K562 (cell line): ENCODE measurements around the gene ATP6V1G2. TPM values are rescaled to one million over a fixed set of nuclear protein-coding genes. Genes with fewer than 3 reads are reported as not detected.
A peak's percentile ranks its signal among the peaks of the same experiment; 100 is the strongest.

Experiments
- ATAC-seq: fragments of 200-7000 bp; cut with Tn5 transposase; 3 replicates; pipeline ENCODE4 v1.9.1; 2020; ENCODE audit warnings: moderate library complexity
- BruUV-seq: library from RNA; stranded (reverse); fragments of 400-500 nt; replicated peaks from 2 replicates; lab custom pipeline; 2021; lab: Mats Ljungman, UMichigan
- CTCF ChIA-PET: fragments of 300-600 bp; formaldehyde crosslinking; extraction: SDS; loops from one replicate; lab custom pipeline; 2021; ENCODE audit warnings: low intra/inter-chr PET ratio; lab: Yijun Ruan, JAX
- POLR2A ChIA-PET: fragments of 300-600, 350-650 bp; sonication (Branson Sonifier 250); formaldehyde crosslinking; extraction: SDS; loops from one replicate; lab custom pipeline; 2021; ENCODE audit warnings: antibody characterized with exemption, inconsistent platforms; lab: Yijun Ruan, JAX
- DNase-seq, 4 experiments: peaks; one replicate each; pipeline versions ENCODE4 v3.0.0 to v3.0.0-alpha.2; 2011 to 2018; ENCODE audit warnings: low spot score in 3 of 4, mixed read lengths in 3 of 4; ENCODE audit errors: extremely low read depth in 1 of 4
- FAIRE-seq: peaks from 2 replicates; lab custom pipeline; 2011; peaks lifted over from hg19 to GRCh38; lab: Jason Lieb, UNC
- H2AFZ ChIP-seq: 2 replicates; pipeline ENCODE4 v1.6.0; 2011; ENCODE audit warnings: low read depth, low read length, control low read depth, inconsistent platforms
- H3K27ac ChIP-seq: fragments of 200-600 bp; 3 replicates; pipeline ENCODE4 v1.8.0; 2011; ENCODE audit warnings: low read depth, mild to moderate bottlenecking, control low read depth, inconsistent platforms, low read length, moderate library complexity, mixed read lengths; ENCODE audit errors: extremely low read depth
- H3K27me3 ChIP-seq, 2 experiments: fragments of 300-600 bp in 1 of 2; 2 replicates in 1 of 2; 3 replicates in 1 of 2; pipeline versions ENCODE4 v1.6.0 to v1.8.0; 2011; ENCODE audit warnings: inconsistent platforms in 2 of 2, low read length in 2 of 2, mild to moderate bottlenecking in 1 of 2, mixed read lengths in 1 of 2, moderate library complexity in 1 of 2; ENCODE audit not compliant: control insufficient read depth in 2 of 2, insufficient read depth in 2 of 2
- H3K36me3 ChIP-seq: fragments of 300-600 bp; 3 replicates; pipeline ENCODE4 v1.8.0; 2011; ENCODE audit warnings: mild to moderate bottlenecking, low read length, inconsistent platforms; ENCODE audit not compliant: control insufficient read depth, insufficient read depth
- H3K4me1 ChIP-seq, 2 experiments: fragments of 200-600 bp in 1 of 2; replicated peaks in 1 of 2; 2 replicates in 1 of 2; 3 replicates in 1 of 2; pipeline versions ENCODE4 v1.5.1 to v1.8.0; 2011; ENCODE audit warnings: inconsistent platforms in 2 of 2, low read length in 2 of 2, mild to moderate bottlenecking in 1 of 2, mixed read lengths in 1 of 2, moderate library complexity in 1 of 2; ENCODE audit not compliant: control insufficient read depth in 2 of 2, insufficient read depth in 2 of 2
- H3K4me2 ChIP-seq: 2 replicates; pipeline ENCODE4 v1.6.1; 2011; ENCODE audit warnings: low read length, control low read depth, inconsistent platforms, mixed read lengths; ENCODE audit not compliant: insufficient read depth
- H3K4me3 ChIP-seq: fragments of 200-600 bp; sonication (generic), shearing (Covaris generic); 2 replicates; pipeline ENCODE4 v1.5.1; 2016; ENCODE audit warnings: control low read depth, inconsistent platforms
- H3K79me2 ChIP-seq: fragments of 200-600 bp; 3 replicates; pipeline ENCODE4 v1.8.0; 2011; ENCODE audit warnings: low read length, inconsistent platforms; ENCODE audit not compliant: control insufficient read depth, insufficient read depth
- H3K9ac ChIP-seq, 2 experiments: 2 replicates each; pipeline versions ENCODE4 v1.6.0 to v1.6.1; 2011; ENCODE audit warnings: low read depth in 2 of 2, low read length in 2 of 2, control low read depth in 1 of 2, inconsistent platforms in 1 of 2, mild to moderate bottlenecking in 1 of 2, mixed read lengths in 1 of 2; ENCODE audit not compliant: insufficient read depth in 1 of 2
- H3K9me1 ChIP-seq: one replicate; pipeline ENCODE4 v1.6.0; 2011; ENCODE audit warnings: inconsistent platforms, mild to moderate bottlenecking, low read length, moderate library complexity; ENCODE audit not compliant: control insufficient read depth, insufficient read depth
- H3K9me3 ChIP-seq: replicated peaks from 2 replicates; pipeline ENCODE4 v1.5.1; 2011; ENCODE audit warnings: low read depth, low read length, inconsistent platforms; ENCODE audit not compliant: control insufficient read depth, insufficient read depth
- H4K20me1 ChIP-seq: replicated peaks from 2 replicates; pipeline ENCODE4 v1.6.1; 2011; ENCODE audit warnings: low read length, inconsistent platforms, mixed read lengths; ENCODE audit not compliant: control insufficient read depth, insufficient read depth
- BRD4 ChIP-seq: fragments of 200-600 bp; sonication (generic); IDR thresholded peaks from 2 replicates; pipeline ENCODE4 v1.6.1; 2017; ENCODE audit warnings: inconsistent platforms
- DEAF1 ChIP-seq: fragments of 450-650 bp; formaldehyde crosslinking; IDR thresholded peaks from 2 replicates; pipeline ENCODE4 v1.4.0; 2020; ENCODE audit warnings: mild to moderate bottlenecking, moderate library complexity
- ELK1 ChIP-seq: sonication (generic); formaldehyde crosslinking; IDR thresholded peaks from 2 replicates; pipeline ENCODE4 v1.8.1; 2022; ENCODE audit warnings: missing genetic modification reagents
- MIER1 ChIP-seq: fragments of 450-650 bp; IDR thresholded peaks from 2 replicates; pipeline ENCODE4 v1.6.1; 2016; ENCODE audit warnings: antibody characterized with exemption, mild to moderate bottlenecking, low read depth
- POLR2A ChIP-seq: fragments of 450-650 bp; conservative IDR thresholded peaks from 2 replicates; pipeline ENCODE4 v1.6.1; 2016
- POLR2AphosphoS5 ChIP-seq: IDR thresholded peaks from 2 replicates; pipeline ENCODE4 v1.6.1; 2011; ENCODE audit warnings: mild to moderate bottlenecking, low read depth, low read length, moderate library complexity; ENCODE audit not compliant: control insufficient read depth, insufficient read depth
- POLR2G ChIP-seq: fragments of 200-400 bp; formaldehyde crosslinking; IDR thresholded peaks from 2 replicates; pipeline ENCODE4 v1.6.1; 2017; ENCODE audit warnings: low read depth, mild to moderate bottlenecking, antibody characterized with exemption, low read length, moderate library complexity
- PREB ChIP-seq: sonication (generic); formaldehyde crosslinking; IDR thresholded peaks from 2 replicates; pipeline ENCODE4 v1.8.1; 2023; ENCODE audit warnings: mild to moderate bottlenecking, missing genetic modification reagents
- SUPT5H ChIP-seq: fragments of 450-650 bp; IDR thresholded peaks from 2 replicates; pipeline ENCODE4 v1.6.1; 2016
- TARDBP ChIP-seq: fragments of 450-650 bp; IDR thresholded peaks from 2 replicates; pipeline ENCODE4 v1.6.1; 2016
- ZNF174 ChIP-seq: fragments of 250-450 bp; sonication (Bioruptor Pico); IDR thresholded peaks from 2 replicates; pipeline ENCODE4 v1.4.0; 2020; ENCODE audit warnings: mild to moderate bottlenecking
- ZNF398 ChIP-seq: fragments of 250-450 bp; sonication (Bioruptor Pico); IDR thresholded peaks from 2 replicates; pipeline ENCODE4 v1.8.0; 2021; ENCODE audit warnings: moderate library complexity, mild to moderate bottlenecking, inconsistent platforms
- WGBS: fragments of 100-300 bp; shearing (Covaris generic); methylation state at CpG from one replicate; pipeline ENCODE4 v1.1.6; 2016; ENCODE audit warnings: low coverage, mixed read lengths; ENCODE audit not compliant: insufficient coverage; ENCODE audit errors: missing lambda C conversion rate; 5-methylcytosine and 5-hydroxymethylcytosine counted together
- in situ Hi-C: fragments of 300-500 bp; cut with MboI; formaldehyde crosslinking; loops from 4 replicates; pipeline ENCODE4 v1.15.0; 2018; ENCODE audit warnings: inconsistent platforms, mixed read lengths
- intact Hi-C: fragments of 100-400 bp; cut with micrococcal nuclease; formaldehyde crosslinking; loops from 2 replicates; pipeline ENCODE4 v1.14.2; 2022
- polyA plus RNA-seq, 8 experiments: library from polyadenylated mRNA; depleted of rRNA in 4 of 8; stranded (reverse) in 5 of 8; unstranded in 3 of 8; fragments of >200 nt; fragmentation: Nextera tagmentation in 2 of 8; fragmentation: Illumina TruSeq in 1 of 8; extraction: Ambion mirVana in 2 of 8; extraction: Trizol in 1 of 8; gene quantifications; 2 replicates each; pipeline versions ENCODE4 v1.2.1 to v1.2.3, GENCODE V29; 2011 to 2014; ENCODE audit warnings: inconsistent platforms in 1 of 8, missing spikeins in 1 of 8
- total RNA-seq, 7 experiments: library from RNA; depleted of rRNA in 6 of 7; stranded (reverse); fragments of >200 nt in 6 of 7; fragmentation: Illumina TruSeq in 2 of 7; extraction: Trizol in 2 of 7; gene quantifications; 2 replicates each; pipeline versions ENCODE4 v1.2.1 to v1.2.3, GENCODE V29; 2011 to 2021; ENCODE audit warnings: low replicate concordance in 1 of 7

Gene ATP6V1G2
- total and polyA plus RNA-seq, 9 of the 15 experiments (the other 6 are each of a cell fraction or from before 2014, with no cell fraction given), result 0.14 to 1.5 (median 0.33) TPM

- H3K9ac ChIP-seq, result no peak overlapping the region
- TF ChIP-seq ELK1 (CRISPR knock-in tag) (no peak), POLR2AphosphoS5 (0 out of 2 replicates have a peak, but pooled peaks have one; percentile 12), PREB (CRISPR knock-in tag) (no peak), SUPT5H (peak; percentile 54; the same call in 1 of the 2 replicates), BRD4 (no peak), ZNF174 (CRISPR knock-in tag) (no peak), ZNF398 (CRISPR knock-in tag) (no peak), MIER1 (no peak), POLR2G (peak; percentile 30; the same call in 1 of the 2 replicates), TARDBP (no peak), DEAF1 (CRISPR knock-in tag) (no peak), POLR2A (peak; percentile 61)
- TF ChIP-seq, all 486 proteins: peak for 4
- Histone ChIP-seq H3K4me3 (no peak overlapping the region), H3K27me3 (no peaks in the 10 kb centered on the region), H3K9me3 (no peaks in the 10 kb centered on the region), H3K4me2 (no peak overlapping the region), H3K36me3 (peaks cover 62% of the 10 kb centered on the region), H2AFZ (no peak overlapping the region), H3K4me1 (peaks cover 7 to 23% of the 10 kb centered on the region in 2 experiments), H4K20me1 (peaks cover 31% of the 10 kb centered on the region), H3K27ac (no peak overlapping the region), H3K9me1 (peaks cover 6% of the 10 kb centered on the region), H3K79me2 (peaks cover 25% of the 10 kb centered on the region)
- 82% methylated on average over 6 of the region's 6 CpGs for WGBS
- in situ Hi-C loops, result loop anchor here (5.0 to 25.0 kb wide), 2 partner anchors 33 to 1432 kb away; partner anchors contain the start of genes BRD2, HLA-DMA and MICB
- FAIRE-seq (peak; percentile 15), ATAC-seq (no peak), DNase-seq (no peak)
- intact Hi-C loops, result no loop called here
- BruUV-seq, result TSS peak; percentile 5
- ChIA-PET POLR2A (interaction anchor here (1.1 to 6.3 kb wide), 9 partner anchors 9 to 36 kb away, joined by 3 to 107 read pairs (median 9); partner anchors contain the start of genes DDX39B and NFKBIL1), CTCF (no interaction called here)
Measured at GRCh38 chr6:31530659-31531058, 15.7 kb downstream of the ATP6V1G2 start.
